GM10248 (cell line): ENCODE data around the gene CYTIP.

Experiments
- CTCF ChIA-PET: fragments of 300-600 bp; sonication (Branson Sonifier 250); formaldehyde crosslinking; extraction: SDS; loops from one replicate; lab custom pipeline; 2021; ENCODE audit warnings: antibody characterized with exemption; lab: Yijun Ruan, JAX
- POLR2A ChIA-PET: fragments of 350-650 bp; sonication (Branson Sonifier 250); formaldehyde crosslinking; extraction: SDS; loops from one replicate; lab custom pipeline; 2020; ENCODE audit warnings: antibody characterized with exemption; lab: Yijun Ruan, JAX
- DNase-seq: peaks from one replicate; pipeline ENCODE4 v3.0.0; 2012; ENCODE audit errors: extremely low spot score
- CTCF ChIP-seq: IDR thresholded peaks from 2 replicates; pipeline ENCODE4 v1.5.1; 2012; ENCODE audit warnings: mild to moderate bottlenecking, low read depth; ENCODE audit errors: extremely low read depth, missing control alignments, control extremely low read depth

The CYTIP gene

GRCh38 chr2:157468931-157469708 is 25.2 kb upstream of the CYTIP start:
- ChIA-PET CTCF (interaction anchor here (0.8 to 5.8 kb wide), 8 partner anchors 11 to 142 kb away, joined by 3 to 27 read pairs (median 3); no protein-coding TSS in a partner anchor), POLR2A (interaction anchor here (2.2 to 2.7 kb wide), 2 partner anchors 25 to 29 kb away, joined by 9 to 11 read pairs; partner anchors contain the start of gene CYTIP)
- peak; percentile 66 for DNase-seq
- TF ChIP-seq CTCF: no peak

- ChIA-PET POLR2A (interaction anchor here (1.2 kb wide), 1 partner anchor 23 kb away, joined by 9 read pairs; the partner anchor contains the start of gene CYTIP), CTCF (interaction anchor here (1.0 to 5.8 kb wide), 15 partner anchors 11 to 141 kb away, joined by 3 to 45 read pairs (median 4); partner anchors contain the start of gene CYTIP)
- DNase-seq: peak; percentile 20
- no peak for TF ChIP-seq CTCF
Observed at GRCh38 chr2:157466764-157467163, 22.9 kb upstream of the CYTIP start.

GRCh38 chr2:157465554-157465953 is 21.7 kb upstream of the CYTIP start:
- TF ChIP-seq CTCF: no peak
- no peak for DNase-seq
- CTCF ChIA-PET: interaction anchor here (1.2 to 5.8 kb wide), 7 partner anchors 10 to 138 kb away, joined by 4 to 45 read pairs (median 6); partner anchors contain the start of gene CYTIP
- POLR2A ChIA-PET: no interaction called here

GRCh38 chr2:157463002-157463401 is 19.1 kb upstream of the CYTIP start:
- CTCF ChIA-PET: interaction anchor here (1.0 to 1.1 kb wide), 2 partner anchors 8 to 15 kb away, joined by 3 read pairs; no protein-coding TSS in a partner anchor
- POLR2A ChIA-PET: no interaction called here

GRCh38 chr2:157460897-157461296 is 17.0 kb upstream of the CYTIP start:
- no peak for DNase-seq
- CTCF ChIA-PET: interaction anchor here (0.9 to 4.6 kb wide), 7 partner anchors 10 to 126 kb away, joined by 3 to 34 read pairs (median 3); no protein-coding TSS in a partner anchor
- POLR2A ChIA-PET: interaction anchor here (1.1 kb wide), 1 partner anchor 27 kb away, joined by 3 read pairs; no protein-coding TSS in a partner anchor
- no peak for TF ChIP-seq CTCF

More at GRCh38 chr2:157463002-157463401, 19.1 kb upstream of the CYTIP start:
- TF ChIP-seq CTCF: no peak
- no peak for DNase-seq

- no peak for DNase-seq
- no peak for TF ChIP-seq CTCF
- POLR2A ChIA-PET: interaction anchor here (1.1 kb wide), 1 partner anchor 27 kb away, joined by 3 read pairs; no protein-coding TSS in a partner anchor
- CTCF ChIA-PET: interaction anchor here (0.9 to 4.6 kb wide), 7 partner anchors 9 to 126 kb away, joined by 3 to 34 read pairs (median 5); no protein-coding TSS in a partner anchor
Observed at GRCh38 chr2:157460384-157460837, 16.5 kb upstream of the CYTIP start.
